PC-3 (cell line): ENCODE data around the gene MDM4. TPM values are rescaled to one million over a fixed set of nuclear protein-coding genes. Genes with fewer than 3 reads are reported as not detected.

ENCODE experiments used
- ATAC-seq: fragments of 200-7000 bp; cut with Tn5 transposase; 2 replicates; pipeline ENCODE4 v1.9.1; 2020; ENCODE audit warnings: mild to moderate bottlenecking, moderate library complexity
- BruUV-seq: library from RNA; stranded (reverse); fragments of 400-500 nt; replicated peaks from 2 replicates; lab custom pipeline; 2021; lab: Mats Ljungman, UMichigan
- CTCF ChIA-PET: fragments of 300-600 bp; sonication (Branson Sonifier 250); formaldehyde crosslinking; loops from one replicate; lab custom pipeline; 2022; ENCODE audit warnings: antibody characterized with exemption; lab: Charles Lee
- POLR2A ChIA-PET: fragments of 300-600 bp; sonication (Branson Sonifier 250); formaldehyde crosslinking; loops from one replicate; lab custom pipeline; 2022; ENCODE audit warnings: antibody characterized with exemption; ENCODE audit not compliant: unreplicated experiment; lab: Charles Lee
- DNase-seq: peaks from one replicate; pipeline ENCODE4 v3.0.0-alpha.2; 2015
- H2AFZ ChIP-seq: fragments of 300-600 bp; sonication (generic); 2 replicates; pipeline ENCODE4 v1.6.0; 2016; ENCODE audit warnings: antibody characterized with exemption, low read length
- H3F3A ChIP-seq: fragments of 300-600 bp; sonication (generic); one replicate; pipeline ENCODE4 v1.6.0; 2017; ENCODE audit warnings: antibody characterized with exemption, low read length, control low read depth, mild to moderate bottlenecking; ENCODE audit not compliant: unreplicated experiment
- H3K27ac ChIP-seq: fragments of 300-600 bp; sonication (generic); 2 replicates; pipeline ENCODE4 v1.5.1; 2016; ENCODE audit warnings: mild to moderate bottlenecking, low read length
- H3K27me3 ChIP-seq: fragments of 300-600 bp; sonication (generic); 2 replicates; pipeline ENCODE4 v1.6.1; 2016; ENCODE audit warnings: low read length, mixed read lengths
- H3K36me3 ChIP-seq: fragments of 300-600 bp; sonication (generic); 2 replicates; pipeline ENCODE4 v1.6.1; 2016; ENCODE audit warnings: low read depth, mixed run types, low read length, mixed read lengths
- H3K4me1 ChIP-seq: fragments of 300-600 bp; sonication (generic); 2 replicates; pipeline ENCODE4 v1.5.1; 2016; ENCODE audit warnings: low read length; ENCODE audit not compliant: insufficient read depth
- H3K4me2 ChIP-seq: fragments of 300-600 bp; sonication (generic); 2 replicates; pipeline ENCODE4 v1.6.0; 2016; ENCODE audit warnings: low read length
- H3K4me3 ChIP-seq: fragments of 300-600 bp; sonication (generic); 2 replicates; pipeline ENCODE4 v1.5.1; 2016; ENCODE audit warnings: mild to moderate bottlenecking, low read length, mixed read lengths
- H3K79me2 ChIP-seq: fragments of 300-600 bp; sonication (generic); 2 replicates; pipeline ENCODE4 v1.6.1; 2017; ENCODE audit warnings: low read length, mixed read lengths
- H3K9ac ChIP-seq: fragments of 300-600 bp; sonication (generic); 2 replicates; pipeline ENCODE4 v1.6.0; 2016; ENCODE audit warnings: mild to moderate bottlenecking, low read length
- H3K9me2 ChIP-seq: fragments of 300-600 bp; sonication (generic); replicated peaks from 2 replicates; pipeline ENCODE4 v1.6.1; 2016; ENCODE audit warnings: mixed run types, low read length, mixed read lengths
- H3K9me3 ChIP-seq: fragments of 300-600 bp; sonication (generic); 2 replicates; pipeline ENCODE4 v1.6.1; 2016; ENCODE audit warnings: low read length, mixed read lengths
- H4K20me1 ChIP-seq: fragments of 300-600 bp; sonication (generic); 2 replicates; pipeline ENCODE4 v1.6.1; 2016; ENCODE audit warnings: low read length, mixed read lengths
- CTCF ChIP-seq: fragments of 300-600 bp; sonication (generic); conservative IDR thresholded peaks from 2 replicates; pipeline ENCODE4 v1.5.1; 2017; ENCODE audit warnings: antibody characterized with exemption, low read depth, mild to moderate bottlenecking, low read length
- EZH2 ChIP-seq: fragments of 300-600 bp; sonication (generic); IDR thresholded peaks from one replicate; pipeline ENCODE4 v1.6.1; 2017; ENCODE audit warnings: antibody characterized with exemption, mild to moderate bottlenecking, low read length; ENCODE audit not compliant: unreplicated experiment
- EZH2phosphoT487 ChIP-seq: fragments of 300-600 bp; sonication (generic); IDR thresholded peaks from 2 replicates; pipeline ENCODE4 v1.6.1; 2018; ENCODE audit warnings: mild to moderate bottlenecking, antibody characterized with exemption, low read length, borderline replicate concordance
- intact Hi-C: fragments of 100-400 bp; cut with micrococcal nuclease; formaldehyde crosslinking; loops from 2 replicates; pipeline ENCODE4 v1.9.0; 2023
- total RNA-seq: library from RNA; depleted of rRNA; stranded (reverse); fragments of >200 nt; gene quantifications from 2 replicates; pipeline ENCODE4 v1.2.3, GENCODE V29; 2014

Gene MDM4
- total RNA-seq, 1 experiment from 2014 or later, result 36.3 TPM

- BruUV-seq, result no TSS peak
- peaks cover 5% of the 10 kb centered on the region for H3K9me3 ChIP-seq
- no peaks in the 10 kb centered on the region for H3K79me2 ChIP-seq
- peak overlapping the region; percentile 63 for H3K4me2 ChIP-seq
- TF ChIP-seq CTCF (no peak), EZH2phosphoT487 (no peak), EZH2 (no peak)
- peaks cover 24% of the 10 kb centered on the region for H3F3A ChIP-seq
- CTCF ChIA-PET, result interaction anchor here (0.5 to 2.1 kb wide), 3 partner anchors 9 to 232 kb away, joined by 3 to 16 read pairs (median 5); no protein-coding TSS in a partner anchor
- no peak overlapping the region for H3K4me3 ChIP-seq
- H3K4me1 ChIP-seq, result peaks cover 53% of the 10 kb centered on the region
- DNase-seq (no peak), ATAC-seq (no peak)
- H3K27ac ChIP-seq, result peak overlapping the region; percentile 89
- intact Hi-C loops, result loop anchor here (1.0 to 10.0 kb wide), 3 partner anchors 16 to 172 kb away; no protein-coding TSS in a partner anchor
- no peaks in the 10 kb centered on the region for H3K9me2 ChIP-seq
- no peak overlapping the region for H2AFZ ChIP-seq
- peaks cover 6% of the 10 kb centered on the region for H3K36me3 ChIP-seq
- POLR2A ChIA-PET, result no interaction called here
- no peaks in the 10 kb centered on the region for H4K20me1 ChIP-seq
- H3K9ac ChIP-seq, result peak overlapping the region; percentile 60; the same call in 1 of the 2 replicates
- no peaks in the 10 kb centered on the region for H3K27me3 ChIP-seq
Measured at GRCh38 chr1:204574865-204575163, 58.6 kb downstream of the MDM4 start.

GRCh38 chr1:204575221-204576190, 59.3 kb downstream of the MDM4 start:
- Histone ChIP-seq H3K4me1 (peaks cover 53% of the 10 kb centered on the region), H3K27ac (0 out of 2 replicates have a peak overlapping the region, but pooled peaks have one; percentile 89), H4K20me1 (no peaks in the 10 kb centered on the region), H3F3A (peaks cover 24% of the 10 kb centered on the region), H3K9me2 (no peaks in the 10 kb centered on the region), H3K9ac (no peak overlapping the region), H3K9me3 (peaks cover 1% of the 10 kb centered on the region), H3K4me3 (no peak overlapping the region), H3K36me3 (peaks cover under 1% of the 10 kb centered on the region), H3K27me3 (no peaks in the 10 kb centered on the region), H2AFZ (no peak overlapping the region), H3K79me2 (no peaks in the 10 kb centered on the region), H3K4me2 (no peak overlapping the region)
- intact Hi-C loops, result loop anchor here (10.0 kb wide), 1 partner anchor 129 kb away; no protein-coding TSS in a partner anchor
- ATAC-seq (no peak), DNase-seq (no peak)
- ChIA-PET POLR2A (no interaction called here), CTCF (interaction anchor here (0.5 kb wide), 1 partner anchor 154 kb away, joined by 3 read pairs; no protein-coding TSS in a partner anchor)
- TF ChIP-seq EZH2, result no peak
- TF ChIP-seq EZH2phosphoT487, result no peak
- no peak for TF ChIP-seq CTCF
- BruUV-seq, result no TSS peak
